HCT116 (cell line): ENCODE results near the gene GRIN3B.

Experiments used
- ATF3 ChIP-seq: IDR thresholded peaks from 2 replicates; pipeline ENCODE4 v1.6.1; 2012
- CEBPB ChIP-seq: IDR thresholded peaks from 2 replicates; pipeline ENCODE4 v1.6.1; 2012; ENCODE audit warnings: low read depth
- EZH2 ChIP-seq: fragments of 200-600 bp; sonication (generic); IDR thresholded peaks from 2 replicates; pipeline ENCODE4 v1.6.1; 2017; ENCODE audit warnings: antibody characterized with exemption, mixed run types
- EZH2phosphoT487 ChIP-seq: fragments of 200-600 bp; IDR thresholded peaks from 2 replicates; pipeline ENCODE4 v1.6.1; 2018; ENCODE audit warnings: antibody characterized with exemption, borderline replicate concordance
- POLR2A ChIP-seq: IDR thresholded peaks from 2 replicates; pipeline ENCODE4 v1.7.0; 2011; ENCODE audit warnings: borderline replicate concordance; ENCODE audit not compliant: insufficient read depth, insufficient read length; ENCODE audit errors: extremely low read depth
- POLR2AphosphoS5 ChIP-seq: IDR thresholded peaks from 2 replicates; pipeline ENCODE4 v1.6.1; 2011; ENCODE audit warnings: mild to moderate bottlenecking, low read depth, low read length, moderate library complexity
- SIN3A ChIP-seq: IDR thresholded peaks from 2 replicates; pipeline ENCODE4 v1.6.1; 2012; ENCODE audit warnings: low read depth
- TCF7L2 ChIP-seq: IDR thresholded peaks from 2 replicates; pipeline ENCODE4 v1.7.0; 2011; ENCODE audit warnings: borderline replicate concordance, inconsistent platforms; ENCODE audit not compliant: insufficient read depth, insufficient read length; ENCODE audit errors: extremely low read depth
- TF ChIP-seq, protein P1 (sequence below), 3 experiments: fragments of 200-600 bp in 1 of 3; sonication (generic) in 1 of 3; IDR thresholded peaks in 2 of 3; conservative IDR thresholded peaks in 1 of 3; 2 replicates each; pipeline ENCODE4 v1.5.1; 2012 to 2017; ENCODE audit warnings: low read depth in 2 of 3, low read length in 2 of 3, antibody characterized with exemption in 1 of 3, borderline replicate concordance in 1 of 3, control low read depth in 1 of 3, mild to moderate bottlenecking in 1 of 3, mixed read lengths in 1 of 3, mixed run types in 1 of 3, moderate library complexity in 1 of 3; ENCODE audit not compliant: insufficient read depth in 1 of 3

- TF ChIP-seq CEBPB: no peak
- TF ChIP-seq, protein P1, sequence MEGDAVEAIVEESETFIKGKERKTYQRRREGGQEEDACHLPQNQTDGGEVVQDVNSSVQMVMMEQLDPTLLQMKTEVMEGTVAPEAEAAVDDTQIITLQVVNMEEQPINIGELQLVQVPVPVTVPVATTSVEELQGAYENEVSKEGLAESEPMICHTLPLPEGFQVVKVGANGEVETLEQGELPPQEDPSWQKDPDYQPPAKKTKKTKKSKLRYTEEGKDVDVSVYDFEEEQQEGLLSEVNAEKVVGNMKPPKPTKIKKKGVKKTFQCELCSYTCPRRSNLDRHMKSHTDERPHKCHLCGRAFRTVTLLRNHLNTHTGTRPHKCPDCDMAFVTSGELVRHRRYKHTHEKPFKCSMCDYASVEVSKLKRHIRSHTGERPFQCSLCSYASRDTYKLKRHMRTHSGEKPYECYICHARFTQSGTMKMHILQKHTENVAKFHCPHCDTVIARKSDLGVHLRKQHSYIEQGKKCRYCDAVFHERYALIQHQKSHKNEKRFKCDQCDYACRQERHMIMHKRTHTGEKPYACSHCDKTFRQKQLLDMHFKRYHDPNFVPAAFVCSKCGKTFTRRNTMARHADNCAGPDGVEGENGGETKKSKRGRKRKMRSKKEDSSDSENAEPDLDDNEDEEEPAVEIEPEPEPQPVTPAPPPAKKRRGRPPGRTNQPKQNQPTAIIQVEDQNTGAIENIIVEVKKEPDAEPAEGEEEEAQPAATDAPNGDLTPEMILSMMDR (IDR thresholded peaks at IDR 0.05 in 2 of 3, conservative IDR thresholded peaks at IDR 0.05 in 1 of 3; ENCODE audit: borderline replicate concordance in 1 of 3, insufficient read depth in 1 of 3, low read depth in 2 of 3, low read length in 2 of 3): no peak
- no peak for TF ChIP-seq POLR2A
- TF ChIP-seq SIN3A: no peak
- no peak for TF ChIP-seq TCF7L2
- TF ChIP-seq EZH2phosphoT487: no peak
- peak; percentile 75 for TF ChIP-seq POLR2AphosphoS5
- TF ChIP-seq ATF3: no peak
- no peak for TF ChIP-seq EZH2
Observed at GRCh38 chr19:1020868-1021425, 20.7 kb downstream of the GRIN3B start, which contains the start of gene TMEM259.
